ENCODE data around the gene C3orf20.

Gene C3orf20

GRCh38 chr3:14819671-14820070 is 144.7 kb downstream of the C3orf20 start:
- no peak for DNase-seq

- no peak for DNase-seq
Measured at GRCh38 chr3:14820156-14820555, 145.2 kb downstream of the C3orf20 start.

- DNase-seq, result no peak
Measured at GRCh38 chr3:14821151-14821550, 146.2 kb downstream of the C3orf20 start.

- no peak for DNase-seq
Measured at GRCh38 chr3:14822134-14822533, 147.2 kb downstream of the C3orf20 start.

All from amniotic stem cell (primary cell).